Measurements from ENCODE around the gene ERC1.

ERC1 gene

DNA sequence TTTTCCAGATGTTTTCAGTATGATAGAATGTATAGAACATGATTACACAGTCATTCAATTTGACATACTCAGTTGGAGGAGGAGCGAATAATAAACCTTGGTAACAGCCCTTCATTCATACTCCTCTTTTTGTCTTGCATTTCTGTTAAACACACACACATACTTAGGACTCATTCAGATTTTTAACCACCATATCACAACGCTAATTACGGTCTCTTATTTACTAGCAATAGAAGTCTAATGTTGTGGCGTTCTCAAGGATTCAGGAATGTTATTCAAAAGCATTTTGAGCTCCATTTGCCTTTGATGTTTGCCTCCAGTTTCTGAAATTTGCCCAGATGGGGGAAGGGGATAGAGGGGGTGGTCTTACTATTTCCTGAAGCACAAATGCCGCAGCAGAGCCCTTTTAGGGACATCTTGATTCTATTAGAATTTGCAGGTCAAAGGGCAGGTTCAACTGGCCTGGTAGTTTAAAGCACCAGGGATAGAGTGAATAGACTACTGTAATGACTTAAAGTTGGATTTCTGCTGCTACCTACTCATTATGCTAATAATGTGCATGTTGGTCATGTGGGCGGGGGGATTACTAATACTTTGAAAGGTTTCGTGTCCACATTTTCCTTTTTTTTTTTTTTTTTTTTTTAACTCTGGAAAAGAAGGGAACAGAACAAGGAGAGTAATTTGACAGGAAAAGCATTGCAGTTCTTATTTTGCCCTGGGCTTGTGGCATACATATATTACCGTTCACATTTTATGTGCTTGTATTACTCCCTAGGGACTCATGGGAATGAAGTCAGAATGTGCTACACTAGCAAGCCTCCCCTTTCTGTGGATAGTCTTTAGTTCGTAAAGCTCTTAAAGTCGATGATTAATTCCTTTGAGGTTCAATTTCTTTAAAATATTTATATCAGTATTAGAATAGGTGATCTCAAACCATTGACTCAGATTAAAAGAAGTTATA lies 376.6 kb downstream of the ERC1 start:
- no peak for DNase-seq

DNA sequence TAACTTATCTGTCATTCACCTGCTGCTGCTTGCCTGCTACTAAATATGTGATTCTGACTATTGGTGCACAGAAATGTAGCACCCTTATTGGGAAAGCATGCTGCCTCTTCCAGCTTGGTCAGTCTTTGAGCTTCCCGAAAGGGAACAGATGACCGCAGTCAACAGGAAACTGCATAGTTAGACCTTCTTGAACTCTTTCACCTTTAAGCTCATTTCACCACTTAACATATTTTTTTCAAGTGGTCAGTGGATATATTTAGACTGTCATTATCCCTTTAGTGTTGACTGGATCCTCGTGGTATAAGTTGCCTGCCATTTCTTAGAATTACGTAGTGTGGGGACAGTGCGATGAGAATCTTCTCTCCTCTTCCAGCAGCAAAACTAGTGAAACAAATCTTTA lies 378.4 kb downstream of the ERC1 start:
- no peak for DNase-seq

- no peak for DNase-seq
These were observed 379.0 kb downstream of the ERC1 start for GRCh38 chr12:1369938-1370500.

DNA sequence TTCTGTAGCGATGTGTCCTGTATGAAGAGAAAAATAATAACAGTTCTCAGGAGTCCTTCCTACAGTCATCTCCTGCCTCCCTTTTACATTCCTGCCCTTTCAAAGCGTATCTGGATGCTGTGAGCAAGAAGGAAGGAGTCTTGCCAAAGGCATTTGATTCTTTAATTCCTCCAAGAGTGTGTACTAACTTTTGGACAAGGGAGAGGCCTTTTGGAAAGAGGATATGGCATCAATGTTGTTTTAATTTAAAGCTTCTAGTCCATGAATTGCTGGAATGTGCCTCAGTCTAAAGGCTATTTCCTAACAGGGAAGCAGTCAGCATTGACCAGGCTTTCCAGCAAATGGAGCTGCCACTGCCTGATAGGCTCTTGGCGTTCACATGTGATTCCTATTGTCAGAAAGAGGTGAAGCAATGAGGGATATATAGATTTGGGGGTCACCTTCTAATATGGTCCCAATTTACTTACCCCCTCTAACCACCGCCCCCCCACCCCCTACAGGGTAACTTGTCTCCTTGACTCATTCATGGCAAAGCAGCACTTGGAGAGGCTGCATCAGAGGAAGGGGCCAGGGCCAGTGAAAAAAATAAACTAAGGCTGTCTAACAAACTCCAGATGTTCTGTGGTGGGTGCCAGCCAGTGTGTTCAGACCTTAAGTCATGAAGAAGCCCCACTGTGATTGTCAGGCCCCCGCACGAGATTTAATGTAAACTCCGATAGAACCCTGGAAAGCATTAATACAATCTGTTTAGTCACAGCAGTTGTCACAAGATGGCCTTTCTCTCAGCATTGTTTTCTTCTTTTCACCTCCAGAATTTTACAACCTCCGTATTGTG lies 383.1 kb downstream of the ERC1 start:
- no peak for DNase-seq

DNA sequence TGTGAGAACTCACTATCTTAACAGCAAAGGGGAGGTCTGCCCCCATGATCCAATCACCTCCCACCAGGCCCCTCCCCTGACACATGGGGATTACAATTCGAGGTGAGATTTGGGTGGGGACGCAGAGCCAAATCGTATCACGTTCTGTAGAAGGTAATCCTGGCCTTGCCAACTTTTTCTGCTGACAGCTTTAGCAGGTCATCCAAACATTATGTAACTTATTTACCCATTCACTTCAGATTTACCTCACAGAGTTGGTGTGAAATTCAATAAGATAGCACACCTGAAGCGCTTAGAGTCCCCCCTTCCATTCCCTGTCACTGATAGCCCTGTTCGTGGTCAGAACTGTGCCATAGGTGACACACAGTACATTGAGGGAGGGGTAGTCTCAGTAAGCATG lies 384.3 kb downstream of the ERC1 start:
- no peak for DNase-seq

GRCh38 chr12:1377117-1377516 lies 386.1 kb downstream of the ERC1 start:
- DNase-seq = no peak

- no peak for DNase-seq
These were observed 386.7 kb downstream of the ERC1 start for GRCh38 chr12:1377681-1378080.

- no peak for DNase-seq
These were observed 389.3 kb downstream of the ERC1 start for GRCh38 chr12:1380171-1380851.

- no peak for DNase-seq
These were observed 391.1 kb downstream of the ERC1 start for GRCh38 chr12:1382151-1382550.

GRCh38 chr12:1382826-1383225 lies 391.8 kb downstream of the ERC1 start:
- no peak for DNase-seq

GRCh38 chr12:1383758-1384157 lies 392.7 kb downstream of the ERC1 start:
- no peak for DNase-seq

GRCh38 chr12:1384910-1385309 lies 393.9 kb downstream of the ERC1 start:
- DNase-seq = no peak

GRCh38 chr12:1391722-1392121 lies 400.7 kb downstream of the ERC1 start:
- DNase-seq = no peak

- no peak for DNase-seq
These were observed 404.5 kb downstream of the ERC1 start for GRCh38 chr12:1395421-1395955.

DNA sequence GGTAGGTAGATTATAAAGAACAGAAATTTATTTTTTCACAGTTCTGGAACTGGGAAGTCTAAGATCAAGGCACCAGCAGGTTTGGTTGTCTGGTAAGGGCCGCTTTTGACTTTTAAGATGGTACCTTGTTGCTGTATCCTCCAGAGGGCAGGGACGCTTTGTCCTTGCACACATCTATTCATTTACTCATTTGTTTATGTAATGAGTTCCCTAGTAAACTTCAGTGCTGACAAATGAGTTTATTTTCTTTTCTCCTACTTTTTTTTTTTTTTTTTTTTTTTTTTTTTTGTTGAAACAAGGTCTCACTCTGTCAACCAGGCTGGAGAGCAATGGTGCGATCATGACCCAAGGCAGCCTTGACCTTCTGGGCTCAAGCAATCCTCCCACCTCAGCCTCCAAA lies 407.6 kb downstream of the ERC1 start:
- no peak for DNase-seq

GRCh38 chr12:1401891-1402290 lies 410.9 kb downstream of the ERC1 start:
- no peak for DNase-seq

DNA sequence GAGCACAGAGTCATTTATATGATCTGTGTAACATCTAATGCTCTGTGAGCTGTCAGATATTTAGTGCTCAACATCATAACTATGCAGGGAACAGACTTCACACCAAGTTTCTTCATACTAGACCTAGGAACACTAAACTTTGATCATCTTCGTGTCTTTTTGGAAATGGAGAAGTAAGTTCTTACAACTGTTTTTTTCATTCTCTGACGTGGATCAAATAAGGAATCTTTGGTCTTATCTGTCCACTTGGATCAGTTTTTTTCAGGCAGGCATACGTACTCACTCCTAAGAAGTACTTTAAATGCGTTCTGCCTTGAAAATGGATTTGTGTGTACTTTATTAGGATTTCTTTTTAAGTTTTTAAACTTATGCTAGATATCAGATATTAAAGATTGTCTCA lies 412.4 kb downstream of the ERC1 start:
- no peak for DNase-seq

- no peak for DNase-seq
These were observed 414.6 kb downstream of the ERC1 start for GRCh38 chr12:1405619-1406018.

DNA sequence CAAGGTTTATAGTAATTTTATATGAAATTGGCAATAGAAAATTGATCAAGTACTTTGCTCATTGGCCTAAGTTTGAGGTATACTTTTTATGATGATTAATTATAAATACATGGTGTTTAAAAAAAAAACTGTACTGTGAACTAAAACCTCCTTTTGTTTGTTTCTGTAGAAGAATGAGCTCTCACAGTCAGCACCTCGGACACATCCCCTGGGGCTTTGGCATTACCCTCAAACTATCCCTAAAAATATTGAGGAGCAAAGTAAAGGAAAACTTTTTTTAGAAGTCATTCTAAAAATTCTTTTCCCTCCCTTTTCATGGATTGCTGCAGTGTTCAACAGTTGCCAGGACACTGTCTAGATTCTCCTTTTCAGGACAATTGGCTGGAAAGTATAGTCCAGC lies 419.8 kb downstream of the ERC1 start:
- no peak for DNase-seq

GRCh38 chr12:1413930-1414329 lies 422.9 kb downstream of the ERC1 start:
- DNase-seq = no peak

- no peak for DNase-seq
These were observed 427.1 kb downstream of the ERC1 start for GRCh38 chr12:1418144-1418543.

GRCh38 chr12:1419849-1420371 lies 428.9 kb downstream of the ERC1 start:
- DNase-seq = no peak

Data from MV-4-11 (cell line).